ENCODE results near the gene CDK5RAP3.

DNA sequence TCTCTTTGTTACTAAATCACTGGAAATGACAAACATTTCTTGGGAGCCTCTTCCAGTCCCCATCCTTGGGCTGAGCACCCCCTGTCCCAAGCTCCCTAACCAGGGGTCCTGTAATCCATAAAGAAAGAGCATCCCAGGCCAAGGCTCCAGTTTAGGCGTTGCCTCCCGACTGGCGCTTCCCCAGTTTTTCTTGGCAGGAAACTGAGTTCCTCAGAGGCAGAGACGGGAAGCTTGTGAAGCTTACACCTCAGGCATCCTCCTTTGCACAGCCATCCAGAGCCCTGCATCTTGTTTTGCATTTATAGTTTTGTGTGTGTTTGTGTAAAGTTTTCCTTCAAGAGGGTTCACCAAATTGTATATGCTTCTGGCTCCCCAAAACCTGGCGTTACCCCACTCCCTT, 59.6 kb downstream of the CDK5RAP3 start:
- no peak for TF ChIP-seq EP300 (IDR thresholded peaks at IDR 0.05; ENCODE audit: borderline replicate concordance)
- TF ChIP-seq RAD21 (IDR thresholded peaks at IDR 0.05; ENCODE audit: low read depth), result no peak
- TF ChIP-seq TAF1 (IDR thresholded peaks at IDR 0.05; ENCODE audit: low read depth), result no peak
- TF ChIP-seq CEBPB (IDR thresholded peaks at IDR 0.05), result no peak
- no peak for TF ChIP-seq FOXM1 (IDR thresholded peaks at IDR 0.05; ENCODE audit: borderline replicate concordance, low read depth)
- no peak for TF ChIP-seq USF1 (IDR thresholded peaks at IDR 0.05)
- TF ChIP-seq, protein P1, sequence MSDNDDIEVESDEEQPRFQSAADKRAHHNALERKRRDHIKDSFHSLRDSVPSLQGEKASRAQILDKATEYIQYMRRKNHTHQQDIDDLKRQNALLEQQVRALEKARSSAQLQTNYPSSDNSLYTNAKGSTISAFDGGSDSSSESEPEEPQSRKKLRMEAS (IDR thresholded peaks at IDR 0.05), result no peak
- no peak for TF ChIP-seq NFIC (IDR thresholded peaks at IDR 0.05)
- no peak for TF ChIP-seq REST (IDR thresholded peaks at IDR 0.05; ENCODE audit: low read depth)
- TF ChIP-seq EGR1 (IDR thresholded peaks at IDR 0.05), result no peak
- no peak for TF ChIP-seq TEAD4 (IDR thresholded peaks at IDR 0.05)
